ENCODE results near the gene IL18BP. TPM values are rescaled to one million over a fixed set of nuclear protein-coding genes. Genes with fewer than 3 reads are reported as not detected.

Gene IL18BP
- total RNA-seq, 1 experiment from 2014 or later = 18.2 TPM

DNA sequence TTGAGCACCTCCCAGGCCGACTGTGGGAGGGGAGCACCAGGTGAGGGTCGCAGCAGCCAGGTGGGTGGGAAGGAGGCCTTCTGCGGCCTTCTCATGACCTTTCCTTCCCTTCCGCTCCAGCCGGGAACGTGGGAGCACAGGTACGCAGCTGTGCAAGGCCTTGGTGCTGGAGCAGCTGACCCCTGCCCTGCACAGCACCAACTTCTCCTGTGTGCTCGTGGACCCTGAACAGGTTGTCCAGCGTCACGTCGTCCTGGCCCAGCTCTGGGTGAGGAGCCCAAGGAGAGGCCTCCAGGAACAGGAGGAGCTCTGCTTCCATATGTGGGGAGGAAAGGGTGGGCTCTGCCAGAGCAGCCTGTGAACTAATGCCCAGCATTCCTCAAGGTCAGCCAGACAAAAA, 2.6 kb downstream of the IL18BP start:
- intact Hi-C loops (cut with micrococcal nuclease; ENCODE audit: unreplicated experiment) = no loop called here
- in situ Hi-C loops (cut with HindIII; ENCODE audit: low pct_unique_long_range_greater_than_20kb, low sequenced_read_pairs) = no loop called here
- Histone ChIP-seq H3K9me3 (ENCODE audit: control insufficient read depth, insufficient read depth, low read depth, low read length) (no peaks in the 10 kb centered on the region), H3K4me3 (ENCODE audit: low read depth in 2 of 2, low read length in 2 of 2) (no peak overlapping the region), H3K27ac (ENCODE audit: low read length) (no peak overlapping the region), H3K4me1 (ENCODE audit: control insufficient read depth, insufficient read depth, low read length) (0 out of 2 replicates have a peak, but pooled peaks cover 5% of the 10 kb centered on the region), H3K36me3 (ENCODE audit: control insufficient read depth, insufficient read depth, low read length) (peaks cover 8% of the 10 kb centered on the region; the same call in 1 of the 2 replicates), H3K27me3 (ENCODE audit: control insufficient read depth, insufficient read depth, low read length) (no peaks in the 10 kb centered on the region)
- DNase-seq (ENCODE audit: low read depth, low spot score) (no peak), ATAC-seq (no peak)
- TF ChIP-seq TCF7L2 (IDR thresholded peaks at IDR 0.05; ENCODE audit: low read depth, low read length) = no peak
- TF ChIP-seq, protein P1, sequence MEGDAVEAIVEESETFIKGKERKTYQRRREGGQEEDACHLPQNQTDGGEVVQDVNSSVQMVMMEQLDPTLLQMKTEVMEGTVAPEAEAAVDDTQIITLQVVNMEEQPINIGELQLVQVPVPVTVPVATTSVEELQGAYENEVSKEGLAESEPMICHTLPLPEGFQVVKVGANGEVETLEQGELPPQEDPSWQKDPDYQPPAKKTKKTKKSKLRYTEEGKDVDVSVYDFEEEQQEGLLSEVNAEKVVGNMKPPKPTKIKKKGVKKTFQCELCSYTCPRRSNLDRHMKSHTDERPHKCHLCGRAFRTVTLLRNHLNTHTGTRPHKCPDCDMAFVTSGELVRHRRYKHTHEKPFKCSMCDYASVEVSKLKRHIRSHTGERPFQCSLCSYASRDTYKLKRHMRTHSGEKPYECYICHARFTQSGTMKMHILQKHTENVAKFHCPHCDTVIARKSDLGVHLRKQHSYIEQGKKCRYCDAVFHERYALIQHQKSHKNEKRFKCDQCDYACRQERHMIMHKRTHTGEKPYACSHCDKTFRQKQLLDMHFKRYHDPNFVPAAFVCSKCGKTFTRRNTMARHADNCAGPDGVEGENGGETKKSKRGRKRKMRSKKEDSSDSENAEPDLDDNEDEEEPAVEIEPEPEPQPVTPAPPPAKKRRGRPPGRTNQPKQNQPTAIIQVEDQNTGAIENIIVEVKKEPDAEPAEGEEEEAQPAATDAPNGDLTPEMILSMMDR (IDR thresholded peaks at IDR 0.05) = no peak
- no peak for TF ChIP-seq SIN3A (IDR thresholded peaks at IDR 0.05; ENCODE audit: borderline replicate concordance, insufficient read depth, low read depth, low read length)
- TF ChIP-seq, protein P2, sequence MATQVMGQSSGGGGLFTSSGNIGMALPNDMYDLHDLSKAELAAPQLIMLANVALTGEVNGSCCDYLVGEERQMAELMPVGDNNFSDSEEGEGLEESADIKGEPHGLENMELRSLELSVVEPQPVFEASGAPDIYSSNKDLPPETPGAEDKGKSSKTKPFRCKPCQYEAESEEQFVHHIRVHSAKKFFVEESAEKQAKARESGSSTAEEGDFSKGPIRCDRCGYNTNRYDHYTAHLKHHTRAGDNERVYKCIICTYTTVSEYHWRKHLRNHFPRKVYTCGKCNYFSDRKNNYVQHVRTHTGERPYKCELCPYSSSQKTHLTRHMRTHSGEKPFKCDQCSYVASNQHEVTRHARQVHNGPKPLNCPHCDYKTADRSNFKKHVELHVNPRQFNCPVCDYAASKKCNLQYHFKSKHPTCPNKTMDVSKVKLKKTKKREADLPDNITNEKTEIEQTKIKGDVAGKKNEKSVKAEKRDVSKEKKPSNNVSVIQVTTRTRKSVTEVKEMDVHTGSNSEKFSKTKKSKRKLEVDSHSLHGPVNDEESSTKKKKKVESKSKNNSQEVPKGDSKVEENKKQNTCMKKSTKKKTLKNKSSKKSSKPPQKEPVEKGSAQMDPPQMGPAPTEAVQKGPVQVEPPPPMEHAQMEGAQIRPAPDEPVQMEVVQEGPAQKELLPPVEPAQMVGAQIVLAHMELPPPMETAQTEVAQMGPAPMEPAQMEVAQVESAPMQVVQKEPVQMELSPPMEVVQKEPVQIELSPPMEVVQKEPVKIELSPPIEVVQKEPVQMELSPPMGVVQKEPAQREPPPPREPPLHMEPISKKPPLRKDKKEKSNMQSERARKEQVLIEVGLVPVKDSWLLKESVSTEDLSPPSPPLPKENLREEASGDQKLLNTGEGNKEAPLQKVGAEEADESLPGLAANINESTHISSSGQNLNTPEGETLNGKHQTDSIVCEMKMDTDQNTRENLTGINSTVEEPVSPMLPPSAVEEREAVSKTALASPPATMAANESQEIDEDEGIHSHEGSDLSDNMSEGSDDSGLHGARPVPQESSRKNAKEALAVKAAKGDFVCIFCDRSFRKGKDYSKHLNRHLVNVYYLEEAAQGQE (IDR thresholded peaks at IDR 0.05; ENCODE audit: insufficient read depth in 1 of 2, low read depth in 2 of 2, low read length in 1 of 2) = no peak
- ChIA-PET POLR2A (no interaction called here), CTCF (no interaction called here)
- BruUV-seq (replicated peaks) = no TSS peak

DNA sequence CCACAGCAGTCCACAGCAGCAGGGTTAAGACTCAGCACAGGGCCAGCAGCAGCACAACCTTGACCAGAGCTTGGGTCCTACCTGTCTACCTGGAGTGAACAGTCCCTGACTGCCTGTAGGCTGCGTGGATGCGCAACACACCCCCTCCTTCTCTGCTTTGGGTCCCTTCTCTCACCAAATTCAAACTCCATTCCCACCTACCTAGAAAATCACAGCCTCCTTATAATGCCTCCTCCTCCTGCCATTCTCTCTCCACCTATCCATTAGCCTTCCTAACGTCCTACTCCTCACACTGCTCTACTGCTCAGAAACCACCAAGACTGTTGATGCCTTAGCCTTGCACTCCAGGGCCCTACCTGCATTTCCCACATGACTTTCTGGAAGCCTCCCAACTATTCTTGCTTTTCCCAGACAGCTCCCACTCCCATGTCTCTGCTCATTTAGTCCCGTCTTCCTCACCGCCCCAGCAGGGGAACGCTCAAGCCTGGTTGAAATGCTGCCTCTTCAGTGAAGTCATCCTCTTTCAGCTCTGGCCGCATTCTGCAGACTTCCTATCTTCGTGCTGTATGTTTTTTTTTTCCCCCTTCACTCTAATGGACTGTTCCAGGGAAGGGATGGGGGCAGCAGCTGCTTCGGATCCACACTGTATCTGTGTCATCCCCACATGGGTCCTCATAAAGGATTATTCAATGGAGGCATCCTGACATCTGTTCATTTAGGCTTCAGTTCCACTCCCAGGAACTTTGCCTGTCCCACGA, 3.3 kb downstream of the IL18BP start:
- CTCF ChIA-PET = no interaction called here
- in situ Hi-C loops (cut with HindIII; ENCODE audit: low pct_unique_long_range_greater_than_20kb, low sequenced_read_pairs) = no loop called here
- H3K36me3 ChIP-seq (ENCODE audit: control insufficient read depth, insufficient read depth, low read length) = peaks cover 8% of the 10 kb centered on the region; the same call in 1 of the 2 replicates

More for the DNA sequence above, 3.3 kb downstream of the IL18BP start:
- no peaks in the 10 kb centered on the region for H3K27me3 ChIP-seq (ENCODE audit: control insufficient read depth, insufficient read depth, low read length)
- no peak; the same call in 1 of the 2 replicates for ATAC-seq
- TF ChIP-seq POLR2AphosphoS5 (IDR thresholded peaks at IDR 0.05; ENCODE audit: low read depth, low read length) (peak; percentile 54; the same call in 1 of the 2 replicates), TCF7L2 (IDR thresholded peaks at IDR 0.05; ENCODE audit: low read depth, low read length) (no peak)
- POLR2A ChIA-PET = no interaction called here
- DNase-seq (ENCODE audit: low read depth, low spot score) = no peak
- H3K4me1 ChIP-seq (ENCODE audit: control insufficient read depth, insufficient read depth, low read length) = 0 out of 2 replicates have a peak, but pooled peaks cover 5% of the 10 kb centered on the region
- H3K9me3 ChIP-seq (ENCODE audit: control insufficient read depth, insufficient read depth, low read depth, low read length) = no peaks in the 10 kb centered on the region
- intact Hi-C loops (cut with micrococcal nuclease; ENCODE audit: unreplicated experiment) = no loop called here
- no TSS peak for BruUV-seq (replicated peaks)
- no peak overlapping the region for H3K4me3 ChIP-seq (ENCODE audit: low read depth in 2 of 2, low read length in 2 of 2)
- no peak overlapping the region for H3K27ac ChIP-seq (ENCODE audit: low read length)
